ENCODE data around the gene ANKRD45.
"Not testable (repeated sequence)": the region's sequence is repeated elsewhere in the genome, so short reads cannot be mapped to it uniquely, and the experiment has no call there.

ANKRD45 gene

DNA sequence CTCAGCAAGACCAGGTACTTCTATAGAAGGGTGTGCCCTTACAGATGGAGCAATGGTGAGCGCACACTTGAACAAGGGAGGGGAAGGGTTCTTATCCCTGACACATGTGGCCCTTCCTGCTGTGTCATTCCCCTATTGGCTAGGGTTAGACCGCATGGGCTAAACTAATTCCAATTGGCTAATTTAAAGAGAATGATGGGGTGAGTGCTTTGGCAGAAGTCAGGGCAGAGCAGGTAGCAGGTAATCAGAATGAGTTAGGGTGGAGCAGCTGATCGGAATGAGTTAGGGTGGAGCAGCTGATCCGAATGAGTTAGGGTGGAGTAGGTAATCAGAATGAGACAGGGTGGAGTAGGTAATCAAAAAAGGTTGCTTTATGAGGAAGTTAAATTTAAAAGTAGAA lies 14.2 kb upstream of the ANKRD45 start:
- not testable (repeated sequence) for H3K4me3 ChIP-seq (ENCODE audit: low read length); H3K27ac ChIP-seq (ENCODE audit: low read length); H3K9ac ChIP-seq (ENCODE audit: low read depth, low read length); H3K9me3 ChIP-seq (ENCODE audit: insufficient read depth, low read depth, low read length); H3K27me3 ChIP-seq (ENCODE audit: insufficient read depth, low read length); H3K36me3 ChIP-seq (ENCODE audit: insufficient read depth, low read depth, low read length)
- peaks cover 15% of the 10 kb centered on the region; the same call in 1 of the 2 replicates for H3K4me1 ChIP-seq (ENCODE audit: insufficient read depth, low read length)

DNA sequence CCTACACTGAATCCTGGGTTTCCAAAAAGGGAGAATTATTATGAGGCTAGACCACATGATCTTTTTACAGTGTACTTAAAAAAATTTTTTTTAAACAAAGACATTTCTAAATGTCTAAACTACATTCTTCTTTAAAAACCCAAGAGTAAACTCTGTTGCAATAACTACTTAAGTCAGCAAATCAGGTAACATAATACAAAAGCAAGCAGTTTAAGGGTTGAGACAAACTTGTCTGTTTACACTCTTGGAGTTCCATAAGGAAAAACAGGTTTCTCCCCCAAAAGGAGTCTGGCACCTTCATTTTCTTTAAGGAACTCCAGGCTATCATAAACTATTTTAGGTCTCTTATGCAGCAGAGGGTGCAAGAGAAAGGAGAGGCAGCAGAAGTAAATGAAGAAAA lies 12.5 kb upstream of the ANKRD45 start:
- peak overlapping the region; percentile 46 for H3K27ac ChIP-seq (ENCODE audit: low read length)
- H3K36me3 ChIP-seq (ENCODE audit: insufficient read depth, low read depth, low read length) = no peaks in the 10 kb centered on the region
- H3K27me3 ChIP-seq (ENCODE audit: insufficient read depth, low read length) = no peaks in the 10 kb centered on the region
- peak overlapping the region; percentile 68 for H3K9ac ChIP-seq (ENCODE audit: low read depth, low read length)
- H3K9me3 ChIP-seq (ENCODE audit: insufficient read depth, low read depth, low read length) = no peaks in the 10 kb centered on the region
- no peak overlapping the region; the same call in 1 of the 2 replicates for H3K4me3 ChIP-seq (ENCODE audit: low read length)
- peaks cover 12% of the 10 kb centered on the region; the same call in 1 of the 2 replicates for H3K4me1 ChIP-seq (ENCODE audit: insufficient read depth, low read length)

DNA sequence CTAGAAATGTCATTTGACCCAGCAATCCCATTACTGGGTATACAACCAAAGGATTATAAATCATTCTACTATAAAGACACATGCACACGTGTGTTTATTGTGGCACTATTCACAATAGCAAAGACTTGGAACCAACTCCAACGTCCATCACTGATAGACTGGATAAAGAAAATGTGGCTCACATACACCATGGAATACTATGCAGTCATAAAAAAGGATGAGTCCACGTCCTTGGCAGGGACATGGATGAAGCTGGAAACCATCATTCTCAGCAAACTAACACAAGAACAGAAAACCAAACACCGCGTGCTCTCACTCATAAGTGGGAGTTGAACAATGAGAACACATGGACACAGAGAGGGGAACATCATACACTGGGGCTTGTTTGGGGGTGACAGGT lies 10.5 kb upstream of the ANKRD45 start:
- not testable (repeated sequence) for H3K27ac ChIP-seq (ENCODE audit: low read length)
- peaks cover 12% of the 10 kb centered on the region; the same call in 1 of the 2 replicates for H3K4me1 ChIP-seq (ENCODE audit: insufficient read depth, low read length)

GRCh38 chr1:173674496-173674895 lies 4.8 kb upstream of the ANKRD45 start:
- H3K27ac ChIP-seq (ENCODE audit: low read length); H3K9me3 ChIP-seq (ENCODE audit: insufficient read depth, low read depth, low read length); H3K4me3 ChIP-seq (ENCODE audit: low read length); H3K4me1 ChIP-seq (ENCODE audit: insufficient read depth, low read length); H3K36me3 ChIP-seq (ENCODE audit: insufficient read depth, low read depth, low read length); H3K9ac ChIP-seq (ENCODE audit: low read depth, low read length): not testable (repeated sequence)
- H3K27me3 ChIP-seq (ENCODE audit: insufficient read depth, low read length) = peaks cover 10% of the 10 kb centered on the region

More for the DNA sequence above, 10.5 kb upstream of the ANKRD45 start:
- H3K9me3 ChIP-seq (ENCODE audit: insufficient read depth, low read depth, low read length); H3K4me3 ChIP-seq (ENCODE audit: low read length); H3K27me3 ChIP-seq (ENCODE audit: insufficient read depth, low read length); H3K9ac ChIP-seq (ENCODE audit: low read depth, low read length); H3K36me3 ChIP-seq (ENCODE audit: insufficient read depth, low read depth, low read length): not testable (repeated sequence)

DNA sequence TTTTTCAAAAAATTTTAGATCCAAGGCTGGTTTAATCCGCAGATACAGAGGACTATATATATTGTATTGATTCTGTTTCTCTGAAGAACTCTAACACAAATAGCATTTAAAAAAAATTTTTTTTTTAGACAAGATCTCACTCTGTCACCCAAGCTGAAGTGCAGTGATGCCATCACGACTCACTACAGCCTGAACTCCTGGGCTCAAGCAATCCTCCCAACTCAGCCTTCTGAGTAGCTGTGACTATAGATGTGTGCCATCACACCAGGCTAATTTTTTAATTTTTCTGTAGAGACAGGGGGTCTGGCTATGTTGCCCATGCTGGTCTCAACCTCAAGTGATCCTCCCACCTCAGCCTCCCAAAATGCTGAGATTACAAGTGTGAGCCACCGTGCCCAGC lies 3.0 kb downstream of the ANKRD45 start:
- H3K9ac ChIP-seq (ENCODE audit: low read depth, low read length) = no peak overlapping the region
- no peaks in the 10 kb centered on the region for H3K36me3 ChIP-seq (ENCODE audit: insufficient read depth, low read depth, low read length)
- peaks cover 10% of the 10 kb centered on the region for H3K27me3 ChIP-seq (ENCODE audit: insufficient read depth, low read length)
- H3K9me3 ChIP-seq (ENCODE audit: insufficient read depth, low read depth, low read length) = no peaks in the 10 kb centered on the region
- H3K4me1 ChIP-seq (ENCODE audit: insufficient read depth, low read length) = peaks cover 9% of the 10 kb centered on the region; the same call in 1 of the 2 replicates
- no peak overlapping the region for H3K4me3 ChIP-seq (ENCODE audit: low read length)
- no peak overlapping the region for H3K27ac ChIP-seq (ENCODE audit: low read length)

- Histone ChIP-seq H3K4me1 (ENCODE audit: insufficient read depth, low read length) (no peaks in the 10 kb centered on the region), H3K27me3 (ENCODE audit: insufficient read depth, low read length) (no peaks in the 10 kb centered on the region), H3K9ac (ENCODE audit: low read depth, low read length) (no peak overlapping the region), H3K9me3 (ENCODE audit: insufficient read depth, low read depth, low read length) (no peaks in the 10 kb centered on the region), H3K27ac (ENCODE audit: low read length) (no peak overlapping the region), H3K4me3 (ENCODE audit: low read length) (no peak overlapping the region), H3K36me3 (ENCODE audit: insufficient read depth, low read depth, low read length) (no peaks in the 10 kb centered on the region)
Observed at GRCh38 chr1:173663159-173663558, 6.5 kb downstream of the ANKRD45 start.

- Histone ChIP-seq H3K27me3 (ENCODE audit: insufficient read depth, low read length) (no peaks in the 10 kb centered on the region), H3K27ac (ENCODE audit: low read length) (no peak overlapping the region), H3K4me1 (ENCODE audit: insufficient read depth, low read length) (no peaks in the 10 kb centered on the region), H3K9me3 (ENCODE audit: insufficient read depth, low read depth, low read length) (peaks cover 2% of the 10 kb centered on the region; the same call in 1 of the 2 replicates), H3K36me3 (ENCODE audit: insufficient read depth, low read depth, low read length) (no peaks in the 10 kb centered on the region), H3K9ac (ENCODE audit: low read depth, low read length) (no peak overlapping the region), H3K4me3 (ENCODE audit: low read length) (no peak overlapping the region)
Observed at GRCh38 chr1:173661763-173662162, 7.9 kb downstream of the ANKRD45 start.

- no peak overlapping the region for H3K27ac ChIP-seq (ENCODE audit: low read length)
- H3K9ac ChIP-seq (ENCODE audit: low read depth, low read length) = no peak overlapping the region
Observed at GRCh38 chr1:173661271-173661670, 8.4 kb downstream of the ANKRD45 start.

GRCh38 chr1:173660306-173660705 lies 9.3 kb downstream of the ANKRD45 start:
- Histone ChIP-seq H3K9ac (ENCODE audit: low read depth, low read length) (no peak overlapping the region), H3K4me1 (ENCODE audit: insufficient read depth, low read length) (no peaks in the 10 kb centered on the region), H3K36me3 (ENCODE audit: insufficient read depth, low read depth, low read length) (no peaks in the 10 kb centered on the region; the same call in 1 of the 2 replicates), H3K27ac (ENCODE audit: low read length) (no peak overlapping the region), H3K9me3 (ENCODE audit: insufficient read depth, low read depth, low read length) (peaks cover 17% of the 10 kb centered on the region; the same call in 1 of the 2 replicates), H3K27me3 (ENCODE audit: insufficient read depth, low read length) (no peaks in the 10 kb centered on the region), H3K4me3 (ENCODE audit: low read length) (no peak overlapping the region)

More at GRCh38 chr1:173661271-173661670, 8.4 kb downstream of the ANKRD45 start:
- H3K36me3 ChIP-seq (ENCODE audit: insufficient read depth, low read depth, low read length) = no peaks in the 10 kb centered on the region; the same call in 1 of the 2 replicates
- no peaks in the 10 kb centered on the region for H3K4me1 ChIP-seq (ENCODE audit: insufficient read depth, low read length)
- no peak overlapping the region for H3K4me3 ChIP-seq (ENCODE audit: low read length)
- H3K27me3 ChIP-seq (ENCODE audit: insufficient read depth, low read length) = no peaks in the 10 kb centered on the region
- H3K9me3 ChIP-seq (ENCODE audit: insufficient read depth, low read depth, low read length) = peaks cover 7% of the 10 kb centered on the region; the same call in 1 of the 2 replicates

- Histone ChIP-seq H3K27me3 (ENCODE audit: insufficient read depth, low read length) (no peaks in the 10 kb centered on the region), H3K36me3 (ENCODE audit: insufficient read depth, low read depth, low read length) (no peaks in the 10 kb centered on the region), H3K4me3 (ENCODE audit: low read length) (no peak overlapping the region), H3K4me1 (ENCODE audit: insufficient read depth, low read length) (no peaks in the 10 kb centered on the region), H3K27ac (ENCODE audit: low read length) (no peak overlapping the region), H3K9me3 (ENCODE audit: insufficient read depth, low read depth, low read length) (no peaks in the 10 kb centered on the region), H3K9ac (ENCODE audit: low read depth, low read length) (no peak overlapping the region)
Observed at GRCh38 chr1:173648880-173649605, 20.6 kb downstream of the ANKRD45 start.

DNA sequence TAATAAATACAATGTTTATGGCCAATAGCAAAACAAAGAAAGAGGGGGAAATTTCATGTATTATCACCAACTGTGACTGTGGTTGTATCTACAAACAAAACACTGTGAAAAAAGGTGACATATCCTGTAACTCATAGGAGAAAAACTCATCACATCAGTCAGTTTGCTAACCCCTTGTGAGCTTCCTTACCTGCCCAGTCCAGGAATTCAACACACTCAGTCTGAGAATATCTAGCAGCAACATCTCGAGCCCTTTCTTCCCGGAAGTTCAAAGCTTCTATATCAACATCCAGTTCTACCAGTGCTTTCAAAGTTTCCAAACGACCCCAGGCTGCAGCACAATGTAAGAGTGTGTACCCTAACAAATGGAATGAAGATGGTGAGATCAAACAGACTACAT lies 23.0 kb downstream of the ANKRD45 start:
- no peaks in the 10 kb centered on the region for H3K27me3 ChIP-seq (ENCODE audit: insufficient read depth, low read length)
- no peaks in the 10 kb centered on the region for H3K36me3 ChIP-seq (ENCODE audit: insufficient read depth, low read depth, low read length)
- H3K4me3 ChIP-seq (ENCODE audit: low read length) = no peak overlapping the region
- H3K27ac ChIP-seq (ENCODE audit: low read length) = no peak overlapping the region
- H3K4me1 ChIP-seq (ENCODE audit: insufficient read depth, low read length) = no peaks in the 10 kb centered on the region
- H3K9me3 ChIP-seq (ENCODE audit: insufficient read depth, low read depth, low read length) = peaks cover under 1% of the 10 kb centered on the region; the same call in 1 of the 2 replicates
- no peak overlapping the region for H3K9ac ChIP-seq (ENCODE audit: low read depth, low read length)

DNA sequence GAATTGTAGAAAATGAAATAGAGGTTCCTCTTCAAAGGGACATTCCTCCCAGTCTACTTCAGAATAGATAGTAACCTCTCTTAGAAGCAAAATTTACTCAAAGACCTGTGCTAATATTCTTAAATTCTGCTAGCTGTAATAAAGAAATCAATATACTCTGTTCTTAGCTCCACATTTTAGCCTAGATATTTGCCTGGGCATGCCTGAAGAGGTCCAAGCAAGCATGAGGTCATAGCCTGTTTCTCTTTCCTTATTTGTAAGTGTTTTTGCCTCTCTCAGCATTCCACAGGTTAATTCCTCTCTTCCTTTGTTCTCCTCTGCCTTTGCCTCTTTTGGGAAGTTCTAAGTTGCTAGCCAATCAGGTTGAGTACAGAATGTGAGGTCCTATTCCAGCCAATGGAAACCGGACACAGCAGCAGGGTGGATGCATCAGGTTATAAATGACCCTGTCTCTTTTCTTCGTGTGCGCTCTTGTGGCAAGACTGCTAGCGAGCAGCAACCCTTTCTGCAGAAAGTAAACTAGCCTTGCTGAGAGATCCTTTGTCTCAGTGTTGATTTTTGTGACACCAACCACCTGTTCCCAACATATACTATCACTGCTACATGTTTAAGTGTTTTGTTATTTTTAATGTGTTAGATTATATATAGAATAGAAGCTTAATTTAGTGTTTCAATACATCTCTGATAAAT lies 27.1 kb downstream of the ANKRD45 start:
- H3K27me3 ChIP-seq (ENCODE audit: insufficient read depth, low read length); H3K4me3 ChIP-seq (ENCODE audit: low read length); H3K36me3 ChIP-seq (ENCODE audit: insufficient read depth, low read depth, low read length); H3K4me1 ChIP-seq (ENCODE audit: insufficient read depth, low read length); H3K27ac ChIP-seq (ENCODE audit: low read length); H3K9ac ChIP-seq (ENCODE audit: low read depth, low read length): not testable (repeated sequence)
- H3K9me3 ChIP-seq (ENCODE audit: insufficient read depth, low read depth, low read length) = peaks cover 18% of the 10 kb centered on the region

Measured in iPS-20b (cell line).